GM18499 (cell line): ENCODE measurements around the gene MBP.

Source experiments
- ATAC-seq: cut with Tn5 transposase; IDR thresholded peaks from one replicate; pipeline ENCODE4 v1.9.1; 2021; ENCODE audit warnings: moderate number of reproducible peaks; ENCODE audit not compliant: insufficient read depth, unreplicated experiment

The MBP gene

DNA sequence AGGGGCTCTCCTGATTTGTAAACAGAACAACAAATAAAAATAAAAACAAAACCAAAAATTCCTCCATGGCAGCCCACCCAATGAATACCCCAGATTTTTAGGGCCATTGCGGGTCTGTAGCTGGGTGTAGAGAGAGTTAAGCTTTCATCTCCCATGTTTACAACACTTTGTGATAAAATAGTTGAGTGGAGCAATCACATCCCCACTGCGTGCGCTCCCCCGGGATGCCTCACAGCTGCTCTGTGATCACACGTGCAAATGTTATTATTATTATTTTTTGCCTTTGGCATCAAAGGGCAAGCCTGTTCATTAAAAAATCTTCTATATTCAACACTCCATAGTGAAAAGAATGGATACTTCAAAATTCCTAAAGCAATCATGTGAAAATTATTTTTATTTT is 118.0 kb downstream of the MBP start:
- no peak for ATAC-seq

DNA sequence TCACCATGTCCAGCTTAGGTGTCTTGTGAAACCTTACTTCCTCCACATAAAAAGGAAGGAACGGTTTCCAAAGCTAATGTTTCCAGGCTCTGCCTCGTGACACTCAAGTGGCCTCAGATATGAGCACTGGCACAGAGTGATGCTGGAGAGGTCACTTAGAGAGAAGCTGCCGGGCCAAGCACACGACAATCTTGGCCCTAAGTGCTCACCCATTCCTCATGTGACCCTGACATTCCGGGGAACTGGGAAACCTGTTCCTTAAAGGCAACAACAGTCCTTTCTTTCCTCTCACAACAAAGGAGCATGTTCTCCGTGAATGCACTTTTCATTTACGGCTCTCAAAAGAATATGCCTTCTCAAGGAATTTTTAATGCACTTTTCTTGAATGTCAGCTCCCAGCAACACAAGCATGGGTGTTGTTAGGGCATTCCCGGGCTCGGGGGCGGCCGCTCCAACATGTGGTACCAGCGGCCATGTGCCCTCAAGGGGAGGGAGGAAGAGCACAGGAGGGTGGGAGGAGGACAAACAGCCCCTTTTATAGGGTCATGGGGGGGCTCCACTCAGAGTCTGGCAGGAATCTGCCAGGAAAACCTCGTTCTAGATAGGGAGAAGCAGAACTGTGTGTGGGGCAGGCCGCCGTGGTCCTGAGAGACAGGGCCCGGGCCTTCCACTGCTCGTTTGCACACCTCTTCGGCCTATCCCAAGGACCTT is 118.6 kb downstream of the MBP start:
- no peak for ATAC-seq

DNA sequence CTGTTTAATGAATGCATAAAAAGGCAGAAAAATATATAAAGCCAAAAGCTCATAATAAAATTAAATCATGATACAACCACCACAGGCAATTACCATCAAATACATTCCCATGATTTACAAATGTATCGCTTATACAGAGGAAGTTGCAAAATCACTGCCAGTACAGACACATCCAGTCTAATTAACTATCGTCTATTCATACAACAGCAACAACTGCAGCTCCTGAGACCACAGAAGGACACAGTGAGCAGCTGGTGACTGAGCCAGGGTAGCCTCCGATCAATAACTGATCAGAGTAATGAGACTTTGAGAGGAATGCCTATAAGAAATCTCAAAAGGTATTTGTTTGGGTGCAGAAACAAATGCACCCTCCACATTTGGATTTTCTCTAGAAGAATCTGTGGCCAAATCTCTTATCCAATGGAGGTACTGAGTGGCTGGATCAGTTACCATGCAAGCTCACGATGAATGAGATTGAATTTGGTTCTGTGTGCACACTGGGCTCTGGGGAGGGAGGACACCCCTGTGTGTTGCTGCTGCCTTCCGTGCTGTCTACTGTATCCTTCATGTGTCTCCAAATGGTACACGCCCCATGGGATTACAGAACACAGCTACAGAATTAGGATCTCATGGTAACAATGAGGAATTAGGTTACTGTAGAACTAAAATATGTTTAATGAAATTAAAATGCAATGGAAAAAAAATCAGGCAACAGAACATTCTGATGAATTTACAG is 119.6 kb downstream of the MBP start:
- no peak for ATAC-seq

DNA sequence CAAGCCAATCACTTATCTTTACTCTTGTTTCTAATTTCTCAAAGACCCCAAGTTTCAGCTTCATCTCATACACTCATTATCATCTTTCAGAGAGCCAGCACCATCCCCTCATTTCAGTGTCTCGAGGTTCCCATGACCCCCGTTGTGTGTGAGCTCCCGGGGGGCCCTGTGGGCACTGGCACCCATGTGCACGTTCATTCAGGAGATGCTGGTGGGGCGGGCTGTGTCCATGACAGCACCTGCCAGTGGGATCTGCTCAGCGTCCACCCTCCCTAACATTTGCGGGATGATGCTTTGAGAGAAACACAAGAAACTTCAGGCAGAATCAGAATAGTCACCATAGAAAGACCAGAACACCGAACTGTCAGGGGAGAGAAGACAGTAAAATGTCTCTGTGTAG is 120.5 kb downstream of the MBP start:
- no peak for ATAC-seq

DNA sequence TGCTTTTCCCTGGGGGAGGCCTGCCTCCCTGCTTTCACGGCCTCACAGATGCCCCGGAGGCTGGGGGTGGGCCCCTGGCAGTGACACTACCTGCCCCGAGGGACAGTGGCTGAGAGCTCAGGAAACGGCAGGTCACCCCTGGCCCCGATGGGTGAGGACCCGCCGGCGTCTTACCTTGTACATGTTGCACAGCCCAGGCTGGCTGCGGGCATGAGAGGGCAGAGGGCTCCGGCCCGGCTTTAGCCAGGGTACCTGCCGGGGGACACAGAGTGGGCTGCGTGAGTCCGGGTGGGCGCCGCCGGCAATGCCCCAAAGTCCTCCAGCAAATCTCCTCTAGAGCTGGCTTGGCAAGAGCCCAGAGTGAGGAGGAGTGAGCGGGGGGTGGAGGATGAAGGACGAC is 122.9 kb downstream of the MBP start:
- ATAC-seq, result no peak

GRCh38 chr18:77008576-77009315 is 123.8 kb downstream of the MBP start:
- ATAC-seq, result no peak

DNA sequence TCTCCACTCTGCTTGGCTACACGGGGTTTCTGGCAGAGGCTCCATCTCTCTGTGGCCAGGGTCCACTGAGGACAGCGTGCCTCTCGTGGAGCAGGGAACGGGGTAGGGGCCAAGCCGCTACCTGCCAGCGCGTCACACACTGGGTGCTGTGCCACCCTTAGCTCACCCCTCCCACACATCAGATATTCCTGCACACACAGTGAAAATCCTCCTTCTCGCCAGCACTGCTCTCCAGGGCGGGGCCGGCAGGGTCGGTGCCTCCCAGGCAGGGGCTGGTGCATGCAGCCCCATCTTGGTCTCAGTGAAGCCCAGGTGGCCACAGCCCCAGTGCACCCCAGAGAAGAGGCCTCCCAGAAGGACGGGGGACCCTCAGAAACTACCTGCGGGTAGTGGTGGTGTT is 124.6 kb downstream of the MBP start:
- no peak for ATAC-seq

DNA sequence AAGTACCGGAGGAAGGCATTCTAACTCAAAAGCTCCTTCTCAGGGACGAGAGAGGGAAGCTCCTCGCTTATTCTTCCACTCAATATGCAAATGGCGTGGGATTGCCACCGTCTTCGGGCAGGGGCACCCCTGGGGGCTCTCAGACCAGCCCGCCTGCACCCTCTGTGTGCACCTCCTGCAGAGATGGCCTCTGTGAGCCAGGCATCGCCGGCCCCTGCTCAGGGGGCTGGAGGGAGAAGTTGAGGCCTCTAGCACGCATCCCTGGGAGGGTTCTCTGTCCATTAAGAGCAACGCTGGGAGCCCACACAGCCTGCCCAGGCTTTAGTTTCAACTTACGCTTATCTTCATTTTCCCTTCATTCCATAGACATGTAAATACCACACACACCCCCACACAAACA is 125.3 kb downstream of the MBP start:
- ATAC-seq, result no peak

DNA sequence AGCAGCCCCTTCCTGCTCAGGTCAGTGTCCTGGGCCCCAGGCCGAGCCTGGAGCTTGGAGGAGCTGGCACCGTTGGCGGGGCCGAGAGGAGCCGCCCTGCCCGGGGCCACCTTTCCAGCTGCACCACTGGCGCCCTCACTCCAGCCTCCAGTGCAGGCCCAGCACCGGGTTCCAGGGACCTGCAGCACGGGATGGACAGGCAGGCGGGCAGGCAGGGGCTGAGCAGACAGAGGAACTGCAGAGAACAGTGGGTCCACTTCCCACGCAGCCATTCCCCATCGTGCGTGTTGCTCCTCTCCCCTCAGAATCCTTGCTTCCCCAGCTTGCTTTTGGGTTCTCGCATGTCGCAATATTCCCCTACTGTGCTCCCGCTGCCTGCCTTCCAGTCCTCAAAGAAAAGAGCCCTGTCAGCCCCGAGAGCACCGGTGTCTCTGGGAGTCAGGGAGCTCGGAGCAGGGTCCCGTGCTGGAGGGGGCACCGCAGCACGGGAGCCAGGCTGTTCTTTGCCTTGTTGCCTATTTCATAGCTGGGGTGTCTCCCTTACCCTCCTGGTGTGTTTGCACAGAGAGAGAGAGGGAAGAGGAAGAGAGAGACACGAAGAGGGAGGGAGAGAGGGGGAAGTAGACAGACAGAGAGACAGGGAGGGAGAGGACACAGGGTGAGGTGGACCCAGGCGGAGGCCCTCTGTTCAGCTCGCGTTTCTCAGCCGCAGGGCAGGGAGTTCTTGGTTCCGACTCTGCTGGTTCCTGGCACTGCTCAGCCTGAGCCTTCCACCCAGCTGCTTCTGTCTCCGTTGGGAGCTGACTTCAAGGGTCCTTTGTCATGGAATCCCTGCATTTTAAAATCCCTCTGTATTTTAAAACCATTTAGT is 126.0 kb downstream of the MBP start:
- no peak for ATAC-seq

DNA sequence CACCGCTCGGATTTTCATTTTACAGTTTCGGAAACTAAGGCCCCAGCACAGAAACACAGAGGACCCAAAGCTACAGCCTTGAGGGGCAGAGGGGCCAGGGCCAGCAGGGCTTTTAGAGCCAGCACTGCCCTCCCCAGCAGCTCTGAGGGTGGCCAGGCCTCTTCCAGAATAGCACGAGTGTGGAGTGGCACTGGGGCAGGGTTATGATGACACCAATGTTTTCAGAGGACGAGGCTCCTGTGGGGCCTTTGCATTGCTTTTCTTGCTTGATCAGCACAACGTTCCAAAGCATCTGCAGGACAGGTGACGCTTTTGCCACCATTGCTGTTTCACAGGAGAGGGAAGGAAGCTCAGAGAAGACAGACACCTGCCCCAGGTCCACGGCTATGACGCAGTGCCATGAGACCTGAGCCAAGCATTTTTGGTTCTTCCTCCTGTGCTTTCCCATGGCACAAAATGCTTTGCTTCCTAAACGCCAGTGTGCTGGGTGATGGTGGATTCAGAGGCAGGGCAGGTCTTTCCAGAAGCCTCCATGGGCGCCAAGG is 126.9 kb downstream of the MBP start:
- no peak for ATAC-seq

DNA sequence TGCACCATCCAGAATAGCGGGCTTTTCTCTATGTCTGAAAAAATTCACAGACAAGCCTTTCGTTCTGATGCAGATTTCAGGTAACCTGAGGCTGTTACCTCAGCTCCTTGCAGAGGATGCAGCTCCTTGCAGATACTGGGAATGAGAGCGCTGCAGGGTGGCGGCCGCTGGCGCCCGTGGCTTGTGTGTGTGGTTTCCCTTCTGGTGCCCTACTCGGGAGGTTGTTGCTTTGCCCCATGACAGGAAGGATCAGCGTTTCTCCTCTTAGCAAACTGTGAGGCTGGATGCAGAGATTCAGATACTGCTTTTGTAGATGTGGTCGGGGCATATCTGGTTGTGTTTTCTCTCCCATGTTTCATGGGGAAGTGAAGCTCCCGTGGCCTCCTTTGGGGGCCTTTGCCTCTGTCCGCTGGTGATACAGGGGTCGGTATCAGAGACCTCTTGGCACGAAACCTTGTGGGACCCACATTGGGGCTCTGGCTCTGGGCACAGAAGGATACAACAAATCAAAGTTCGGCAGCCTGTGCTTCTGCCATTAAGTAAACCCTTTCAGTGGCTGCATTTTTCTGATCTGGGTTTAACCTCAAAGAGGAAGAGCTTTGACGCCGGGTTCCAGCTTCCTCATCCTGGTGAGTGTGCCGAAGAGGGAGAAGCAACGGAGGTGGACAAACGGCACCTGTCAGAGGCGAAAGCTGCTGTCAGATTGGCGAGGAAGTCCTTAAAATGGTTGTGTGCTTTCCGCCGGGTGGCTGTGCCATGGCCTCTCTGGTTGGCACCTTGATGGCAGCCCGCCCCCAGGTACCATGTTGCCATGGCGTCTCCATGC is 127.8 kb downstream of the MBP start:
- ATAC-seq, result no peak

DNA sequence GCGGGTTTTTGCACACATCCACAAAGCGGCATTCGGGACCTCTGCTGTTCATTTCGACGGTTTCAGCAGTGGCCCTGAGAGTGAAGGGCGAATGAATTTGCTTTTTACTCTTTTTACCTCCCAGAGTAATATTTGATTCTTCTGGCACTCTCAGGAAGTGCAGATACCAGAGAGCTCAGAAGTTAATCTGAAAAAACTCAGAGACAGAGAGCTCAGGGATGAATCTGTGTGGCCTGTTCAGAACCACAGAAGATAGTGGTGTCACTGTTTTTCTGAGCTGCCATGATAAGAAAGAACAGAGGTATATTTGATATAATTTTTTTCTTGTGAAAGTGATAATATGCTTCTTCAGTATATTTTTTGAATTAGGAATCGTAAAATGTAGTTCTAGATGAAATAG is 129.3 kb downstream of the MBP start:
- no peak for ATAC-seq

- no peak for ATAC-seq
Observed at GRCh38 chr18:77002496-77002895, 130.1 kb downstream of the MBP start.

DNA sequence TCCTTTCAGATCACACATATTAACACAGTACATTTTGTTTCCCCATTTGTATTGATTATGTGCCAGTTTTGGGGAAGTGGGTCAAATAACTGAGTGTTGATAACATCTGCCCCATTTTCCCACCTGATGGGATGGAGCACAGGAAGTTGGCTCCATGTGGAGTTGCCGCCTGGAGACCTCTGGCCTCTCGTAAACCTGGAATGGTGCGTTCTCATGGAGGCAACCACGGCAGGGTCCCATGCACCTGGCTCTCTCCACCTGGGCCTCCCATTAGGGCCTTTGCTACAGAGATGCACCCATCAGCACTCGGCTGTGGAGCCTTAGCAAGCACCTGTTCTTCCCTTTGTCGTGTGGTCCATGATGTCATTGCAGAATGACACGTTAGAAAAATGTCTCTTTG is 130.6 kb downstream of the MBP start:
- ATAC-seq, result no peak

GRCh38 chr18:77001041-77001440 is 131.5 kb downstream of the MBP start:
- no peak for ATAC-seq

GRCh38 chr18:77000527-77000926 is 132.1 kb downstream of the MBP start:
- no peak for ATAC-seq

GRCh38 chr18:76999077-76999476 is 133.5 kb downstream of the MBP start:
- ATAC-seq, result no peak

- no peak for ATAC-seq
Observed at GRCh38 chr18:76997951-76998808, 134.4 kb downstream of the MBP start.
